NCI-H2081 (cell line): ENCODE measurements around the gene BIRC6.
"Not testable (repeated sequence)": the region's sequence is repeated elsewhere in the genome, so short reads cannot be mapped to it uniquely, and the experiment has no call there.

Experiments used
- DNase-seq, 2 experiments: peaks; one replicate each; lab custom pipeline; 2025; lab: John Stamatoyannopoulos, UW

Gene BIRC6

DNA sequence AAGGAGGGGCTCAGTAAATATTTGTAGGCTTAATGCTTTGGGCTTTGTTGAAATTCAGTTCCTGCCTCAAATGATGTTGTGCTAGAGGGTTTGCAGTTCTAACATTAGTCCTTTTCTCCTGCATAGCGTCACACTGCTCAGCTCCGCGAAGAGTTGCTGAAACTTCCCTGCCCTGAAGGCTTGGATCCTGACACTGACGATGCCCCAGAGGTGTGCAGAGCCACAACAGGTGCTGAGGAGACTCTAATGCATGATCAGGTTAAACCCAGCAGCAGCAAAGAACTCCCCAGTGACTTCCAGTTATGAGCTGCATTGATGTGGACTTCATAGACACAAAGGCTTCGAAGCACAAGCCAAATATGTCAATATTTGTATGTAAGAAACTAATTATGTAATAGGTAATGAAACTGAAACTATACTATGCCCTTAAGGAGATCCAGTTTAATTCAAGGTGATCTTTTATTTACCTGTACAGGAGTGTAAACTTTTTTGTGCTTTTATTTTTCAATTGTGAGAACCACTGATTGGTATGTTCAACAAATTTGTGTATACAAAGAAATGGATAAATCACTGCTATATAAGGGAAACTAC lies 260.9 kb downstream of the BIRC6 start:
- no peak for DNase-seq

DNA sequence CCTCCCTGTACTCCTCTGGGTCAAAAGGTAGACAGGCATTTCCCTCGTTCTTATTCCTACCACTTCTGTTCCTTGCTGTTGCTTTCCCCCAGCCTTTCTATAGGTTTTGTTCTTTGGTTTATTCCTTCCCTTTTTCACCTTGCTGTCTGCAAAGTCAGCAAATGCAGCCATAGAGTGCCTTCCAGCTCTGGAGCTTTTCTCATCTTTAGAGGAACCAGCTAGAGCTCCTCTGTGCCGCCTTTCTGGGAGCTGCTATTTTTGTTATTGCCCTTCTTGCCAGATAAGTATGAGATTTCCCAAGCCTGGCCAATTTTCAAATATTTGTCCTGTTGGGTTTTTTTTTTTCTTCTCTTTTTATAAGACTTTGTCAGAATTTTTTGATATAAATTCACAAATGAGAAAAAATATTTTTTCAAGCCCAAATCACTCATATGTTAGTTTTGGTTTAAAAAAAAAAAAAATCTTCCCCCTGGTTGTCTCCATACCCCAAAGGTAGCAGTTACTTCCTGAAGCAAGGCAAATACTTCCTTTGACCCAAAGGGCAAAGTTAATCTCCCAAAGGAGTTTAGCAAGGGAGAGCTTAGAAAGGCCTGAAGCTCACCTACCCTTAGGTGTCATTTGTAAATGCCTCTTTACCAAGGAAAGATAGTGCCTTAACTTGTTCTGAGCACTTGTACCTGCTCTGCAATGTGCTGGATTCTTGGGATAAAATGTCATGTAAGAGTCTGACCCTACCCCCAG lies 265.9 kb downstream of the BIRC6 start:
- DNase-seq, result no peak

DNA sequence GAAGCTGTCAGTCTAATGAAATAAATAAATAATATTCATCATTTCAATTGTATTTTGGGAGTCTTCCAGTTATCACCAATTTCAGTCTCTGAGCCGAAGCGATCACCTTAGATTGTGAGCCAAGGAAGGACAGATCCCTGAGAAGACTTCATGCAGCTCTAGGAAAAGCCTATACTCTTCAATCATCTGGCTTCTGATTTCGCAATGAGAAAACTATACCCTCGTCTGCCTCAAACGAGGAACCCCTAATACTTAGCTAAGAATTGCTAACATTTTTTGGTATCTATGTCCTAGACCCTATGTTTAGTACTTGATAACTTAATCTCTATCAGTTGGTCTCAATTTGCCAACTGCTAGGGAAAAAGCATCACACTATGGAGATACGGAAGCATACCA lies 266.5 kb downstream of the BIRC6 start:
- DNase-seq, result no peak

DNA sequence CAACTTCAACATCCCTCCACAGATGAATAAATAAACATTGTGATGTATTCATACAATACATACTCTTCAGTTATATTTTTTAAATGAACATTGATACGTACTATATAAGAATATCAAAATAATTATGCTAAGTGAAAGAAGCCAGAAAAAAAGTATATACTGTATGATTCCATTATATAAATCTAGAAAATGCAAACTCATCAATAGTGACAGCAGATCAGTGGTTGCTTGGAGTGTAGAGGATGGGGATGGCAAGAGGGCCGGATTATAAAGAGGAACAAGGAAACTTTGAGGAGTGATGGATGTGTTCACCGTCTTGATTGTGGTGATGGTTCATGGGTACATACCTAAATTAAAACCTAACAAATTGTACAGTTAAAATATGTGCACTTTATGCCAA lies 268.0 kb downstream of the BIRC6 start:
- no peak for DNase-seq

DNA sequence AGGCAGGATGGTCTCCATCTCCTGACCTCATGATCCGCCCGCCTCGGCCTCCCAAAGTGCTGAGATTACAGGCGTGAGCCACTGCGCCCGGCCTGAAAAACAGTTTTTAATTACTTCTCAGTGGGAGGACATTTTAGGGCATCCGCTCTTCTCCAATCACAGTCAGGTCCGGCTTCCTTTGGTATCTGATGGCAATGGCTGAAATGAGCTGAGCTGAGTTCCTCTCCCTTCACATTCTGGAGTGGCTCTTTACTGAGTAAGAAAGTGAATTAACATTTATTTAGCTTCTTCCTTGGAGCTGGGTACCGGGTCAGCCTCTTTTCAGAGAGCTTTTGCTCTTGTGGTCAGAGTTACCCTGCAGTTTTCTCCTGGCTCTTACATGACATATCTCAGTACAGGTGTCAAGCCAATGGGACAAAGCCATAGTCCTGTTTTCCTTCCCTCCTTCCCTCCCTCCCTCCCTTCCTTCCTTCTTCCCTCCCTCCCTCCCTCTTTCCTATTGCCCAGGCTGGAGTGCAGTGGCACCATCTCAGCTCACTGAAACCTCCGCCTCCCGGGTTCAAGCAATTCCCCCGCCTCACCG lies 269.9 kb downstream of the BIRC6 start:
- no peak for DNase-seq

DNA sequence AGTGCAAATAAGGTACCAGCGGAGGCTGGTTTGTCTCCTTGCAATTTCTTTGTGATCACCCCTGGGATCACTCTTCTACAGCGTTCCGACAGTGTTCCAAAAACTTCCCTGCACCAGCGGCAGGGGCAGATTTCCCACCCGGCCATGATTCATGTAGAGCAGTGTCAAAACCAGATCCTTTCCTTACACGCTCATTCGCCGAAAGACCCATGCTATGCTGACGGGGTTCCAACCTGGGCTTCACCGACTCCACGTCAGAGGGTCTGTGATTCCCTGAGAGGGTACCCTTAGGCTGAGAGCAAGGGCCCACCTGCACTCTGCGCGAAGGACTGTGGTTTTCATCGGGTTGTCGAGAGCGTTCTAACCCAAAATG lies 270.6 kb downstream of the BIRC6 start:
- peak in 1 of 2 experiments; percentile 36 for DNase-seq

DNA sequence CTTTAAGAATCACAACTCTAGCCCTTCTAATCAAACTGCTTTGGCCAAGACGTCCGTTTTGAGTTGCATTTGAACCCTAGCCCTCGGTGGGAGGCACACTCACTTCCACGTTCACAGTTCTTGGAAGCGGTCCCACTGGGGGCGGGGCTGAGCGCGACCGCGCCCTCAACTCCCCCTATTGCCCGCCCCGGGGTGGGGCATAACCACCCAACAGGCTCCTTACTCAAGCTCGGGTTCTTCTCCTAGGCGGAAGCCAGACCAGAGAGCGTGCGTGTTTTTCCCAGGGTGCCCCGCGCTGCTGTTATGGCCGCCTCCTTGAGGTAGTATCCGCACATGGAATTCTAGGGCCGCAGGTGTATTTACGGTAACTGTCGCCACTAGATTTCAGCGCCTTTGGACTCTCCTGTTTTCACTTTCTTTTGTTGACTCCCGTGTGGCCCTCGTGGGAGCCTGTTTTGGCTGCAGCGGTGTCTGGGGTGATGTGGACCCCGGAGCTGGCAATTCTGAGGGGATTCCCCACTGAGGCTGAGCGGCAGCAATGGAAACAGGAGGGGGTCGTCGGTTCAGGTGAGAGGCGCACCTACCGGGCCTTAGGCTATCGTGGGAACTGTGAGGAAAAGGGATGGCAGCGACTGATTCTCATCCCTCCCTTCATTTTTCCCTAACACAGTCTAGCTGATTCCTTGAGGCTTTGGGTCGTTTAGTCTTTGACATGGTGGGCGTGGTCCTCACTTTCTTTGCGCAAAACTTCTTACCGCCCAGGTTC lies 271.2 kb downstream of the BIRC6 start, which contains the start of gene TTC27:
Gene TTC27 (plus strand): TSS at position 237 of the 766 bp plus-strand sequence. CDS start 243 bp downstream, at position 480.
- DNase-seq, result peak; percentile 96 to 98

DNA sequence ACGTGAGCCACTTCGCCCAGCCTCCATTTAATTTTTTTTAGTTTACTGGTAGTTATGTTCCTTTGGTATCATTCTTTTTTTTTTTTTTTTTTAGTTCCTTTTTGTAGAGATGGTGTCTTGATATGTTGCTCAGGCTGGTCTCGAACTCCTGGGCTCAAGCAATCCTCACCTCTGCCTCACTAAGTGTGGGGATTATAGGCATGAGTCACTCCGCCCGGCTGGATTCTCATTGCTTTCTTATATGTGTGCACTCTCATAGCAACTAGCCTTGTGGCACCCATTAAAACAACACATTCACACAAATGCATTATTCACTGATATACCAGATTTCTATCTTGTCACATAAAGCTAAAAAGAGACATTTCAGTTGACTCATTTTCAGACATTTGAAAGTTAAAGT lies 275.3 kb downstream of the BIRC6 start:
- DNase-seq, result no peak

DNA sequence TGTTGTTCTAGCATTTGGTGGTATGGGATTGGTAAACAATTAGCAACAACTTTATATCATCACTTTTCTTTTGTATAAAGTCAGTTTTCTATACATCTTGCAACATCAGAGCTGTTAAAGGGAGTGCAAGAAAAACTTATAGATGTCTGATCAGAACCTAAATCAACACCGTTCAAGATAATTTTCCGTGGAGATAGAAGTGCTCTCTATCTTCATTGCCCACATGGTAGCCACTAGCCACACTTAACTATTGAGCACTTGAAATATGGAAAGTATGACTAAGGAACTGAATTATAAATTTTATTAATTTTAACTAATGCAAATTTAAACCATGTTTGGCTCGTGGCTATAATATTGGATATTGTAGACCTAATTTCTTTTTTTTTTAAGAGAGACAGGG lies 276.2 kb downstream of the BIRC6 start:
- no peak for DNase-seq

DNA sequence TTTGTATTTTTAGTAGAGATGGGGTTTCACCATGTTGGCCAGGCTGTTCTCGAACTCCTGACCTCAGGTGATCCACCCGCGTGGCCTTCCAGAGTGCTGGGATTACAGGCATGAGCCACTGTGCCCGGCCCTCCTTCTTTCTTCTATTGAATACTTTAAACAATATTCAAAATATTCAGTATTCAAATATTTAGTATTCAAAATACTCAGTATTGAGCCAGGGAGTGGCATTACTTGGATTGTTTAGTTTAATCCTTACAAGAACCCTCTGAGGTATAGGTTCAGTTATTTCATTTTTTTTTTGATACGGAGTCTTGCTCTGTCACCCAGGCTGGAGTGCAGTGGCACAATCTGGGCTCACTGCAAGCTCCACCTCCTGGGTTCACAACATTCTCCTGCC lies 281.7 kb downstream of the BIRC6 start:
- not testable (repeated sequence) for DNase-seq

DNA sequence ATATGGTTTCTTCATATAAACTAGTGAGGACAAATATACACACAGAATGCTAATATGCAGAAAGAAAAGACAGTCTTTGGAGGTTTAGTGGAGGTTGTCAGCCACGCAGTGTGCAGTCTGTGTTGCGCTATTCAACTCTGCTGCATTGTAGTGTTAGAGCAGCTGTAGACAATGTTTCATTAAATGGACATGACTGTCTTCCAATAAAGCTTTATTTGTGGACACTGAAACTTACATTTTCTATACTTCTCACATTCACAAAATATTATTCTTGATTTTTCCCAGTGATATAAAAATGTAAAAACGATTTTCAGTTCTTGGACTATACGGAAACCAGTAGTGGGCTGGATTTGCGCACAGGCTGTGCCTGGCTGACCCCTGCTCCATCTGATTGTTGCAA lies 284.4 kb downstream of the BIRC6 start:
- DNase-seq, result no peak

DNA sequence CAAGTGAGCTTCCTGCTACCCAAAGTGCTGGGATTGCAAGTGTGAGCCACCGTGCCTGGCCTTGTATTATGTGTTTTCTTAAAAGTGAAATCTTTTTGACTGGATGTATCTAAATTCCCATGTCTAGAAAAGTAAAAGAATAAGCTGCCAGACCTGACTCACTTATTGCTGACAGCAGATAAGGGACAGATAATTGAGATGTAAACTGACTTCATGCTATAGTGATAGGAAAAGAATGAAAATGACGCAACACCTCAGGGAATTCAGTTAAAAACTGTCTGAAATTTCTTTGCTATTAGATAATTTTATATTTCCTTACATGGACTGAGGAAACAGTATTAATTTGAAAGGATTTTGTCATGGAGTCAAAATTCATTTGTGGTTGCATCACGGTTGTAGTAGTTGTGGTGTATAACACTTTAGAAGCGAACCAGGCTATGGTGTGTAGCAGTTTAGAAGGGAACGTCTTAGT lies 290.4 kb downstream of the BIRC6 start:
- no peak for DNase-seq

DNA sequence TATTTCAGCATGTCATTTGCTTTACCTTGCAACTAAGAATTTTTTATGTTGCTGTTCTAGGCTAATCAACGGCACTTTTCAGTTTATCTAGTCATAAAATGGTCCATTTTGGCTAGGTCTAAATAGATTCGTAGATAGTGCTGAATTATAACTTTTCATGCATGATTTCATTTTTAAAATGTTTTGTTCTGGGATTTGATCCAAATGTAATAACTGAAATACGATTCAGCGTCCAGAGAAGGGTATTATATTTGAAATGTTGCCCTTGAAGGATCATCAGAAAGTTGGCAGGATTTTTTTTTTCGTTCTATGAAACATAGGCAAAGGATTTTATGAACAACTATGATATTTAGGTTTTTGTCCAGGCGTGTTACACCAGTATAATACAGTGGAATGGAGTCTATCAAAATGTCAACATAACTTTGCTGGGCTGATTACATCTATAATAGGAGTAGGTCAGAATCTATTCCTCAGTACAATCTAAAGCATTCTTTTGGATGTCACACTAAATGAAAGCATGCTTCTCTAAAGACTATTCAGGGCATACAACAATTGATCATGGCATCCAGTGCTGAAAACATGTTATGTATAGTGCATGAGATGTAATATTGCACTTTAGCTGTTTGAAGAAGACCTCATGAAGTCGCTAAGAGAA lies 295.9 kb downstream of the BIRC6 start:
- DNase-seq, result peak; percentile 66 to 90

DNA sequence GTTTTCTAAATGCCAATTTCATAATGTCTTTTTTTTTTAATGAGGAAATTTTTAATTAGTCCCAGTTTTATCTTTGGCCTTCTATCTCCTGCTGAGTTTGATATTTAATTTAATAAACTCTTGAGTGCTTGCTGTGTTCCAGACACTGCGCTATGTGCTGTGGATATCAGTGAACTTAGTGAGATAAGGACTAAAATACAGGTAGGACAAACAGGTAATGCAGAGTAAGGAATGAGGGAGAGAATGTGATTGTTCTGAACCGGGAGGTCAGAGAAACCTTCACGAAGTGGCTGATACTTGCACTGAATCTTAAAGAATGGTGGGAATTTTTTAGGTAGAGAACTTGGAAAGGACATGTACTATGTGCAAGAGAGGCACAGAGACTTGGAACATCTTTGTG lies 299.2 kb downstream of the BIRC6 start:
- no peak for DNase-seq

DNA sequence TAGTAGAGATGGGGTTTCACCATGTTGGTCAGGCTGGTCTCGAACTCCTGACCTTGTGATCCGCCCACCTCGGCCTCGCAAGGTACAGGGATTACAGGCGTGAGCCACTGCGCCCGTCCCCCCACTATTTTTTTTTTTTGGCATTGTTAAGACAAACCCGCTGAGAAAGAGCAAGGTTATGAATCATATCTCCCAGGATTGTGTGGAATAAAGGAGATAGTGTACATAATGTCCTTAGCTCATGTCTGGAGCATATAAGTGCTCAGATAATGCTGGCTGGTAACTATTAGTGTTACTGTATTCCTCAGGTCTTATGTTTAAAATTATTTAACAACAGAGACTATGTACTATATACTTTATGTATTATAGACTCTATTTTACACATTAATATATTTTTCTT lies 307.0 kb downstream of the BIRC6 start:
- DNase-seq, result no peak

DNA sequence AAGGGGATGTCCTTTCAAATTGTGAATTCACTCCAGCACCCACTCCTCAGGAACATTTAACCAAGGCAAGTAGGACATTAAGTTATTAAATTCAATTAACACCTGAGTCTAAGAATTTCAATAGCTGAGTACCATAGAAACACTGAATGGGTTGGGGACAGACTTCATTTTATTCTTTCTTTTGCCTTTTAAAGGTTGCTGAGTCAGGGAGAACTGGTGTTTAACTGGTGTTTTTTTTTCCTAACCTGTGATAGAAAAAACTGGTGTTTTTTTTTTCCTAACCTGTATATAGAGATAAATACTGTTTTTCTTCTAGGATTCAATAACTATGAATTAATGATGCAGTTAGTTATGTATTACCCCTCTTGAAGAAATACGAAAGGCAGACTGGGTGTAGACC lies 309.9 kb downstream of the BIRC6 start:
- DNase-seq, result no peak

DNA sequence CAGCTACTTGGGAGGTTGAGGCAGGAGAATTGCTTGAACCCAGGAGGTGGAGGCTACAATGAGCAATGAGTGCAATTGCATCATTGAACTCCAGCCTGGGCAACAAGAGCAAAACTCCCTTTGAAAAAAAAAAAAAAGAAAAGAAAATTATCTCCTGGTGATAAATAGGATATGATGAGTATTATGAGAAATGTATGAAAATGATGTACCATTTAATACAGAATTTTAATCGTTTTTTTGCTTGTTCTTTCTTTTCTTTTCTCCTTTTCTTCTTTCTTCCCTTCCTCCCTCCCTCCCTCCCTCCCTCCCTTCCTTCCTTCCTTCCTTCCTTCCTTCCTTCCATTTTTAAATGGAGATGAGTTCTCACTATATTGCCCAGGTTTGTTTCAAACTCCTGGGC lies 311.4 kb downstream of the BIRC6 start:
- DNase-seq, result no peak
